Heart left ventricle (tissue), 13 donors: ENCODE measurements around the gene SEMA5B.

Experiments
- POLR2A ChIP-seq, 2 donors: fragments of 450-650 bp; IDR thresholded peaks; one replicate each; pipeline ENCODE4 v1.6.1; 2017; ENCODE audit warnings: antibody characterized with exemption in 2 of 2, mild to moderate bottlenecking in 2 of 2, moderate library complexity in 2 of 2
- TF ChIP-seq, protein P1 (sequence below), 12 donors: fragments of 200-600 bp; sonication (generic) in 4 of 12; IDR thresholded peaks; one replicate each; pipeline versions ENCODE4 v1.5.0 to v1.8.0; 2018 to 2022; ENCODE audit warnings: antibody characterized with exemption in 12 of 12, mild to moderate bottlenecking in 5 of 12
- donor health status: ischemic (EF 13 %, LVEDD 7.1; RV severe dilation, severe dysfunction).
- donor health status: DM: no; HTN: yes; CAD: no.
- donor health status: DM: no; HTN: no; CAD: no.
- donor health status: ischemic (EF 25% LVEDD 6.9; RV normal size, moderate dysfunction).
- donor health status: ischemic (EF 25% LVEDD 5.7; RV mildly dilated, moderate dysfunction).
- donor health status: ischemic (EF 35%, LVEDD 5.7; RV mildly dilated, moderate dysfunction).
- donor health status: nonischemic (EF 11% LVEDD 7.7; RV severe dilation, severe dysfunction).
- donor health status: DM: yes; HTN: yes; CAD: no.
- donor health status: PGD.
- donor health status: ischemic (EF 29% LVEDD 5.4; RV normal size, mild dysfunction).
- donor health status: nonischemic (EF 23%, LVEDD 6.1; RV moderate dilation, normal function).

GRCh38 chr3:123046262-123047061, 18.9 kb upstream of the SEMA5B start:
- TF ChIP-seq POLR2A (IDR thresholded peaks at IDR 0.05) = no peak
- TF ChIP-seq, protein P1, sequence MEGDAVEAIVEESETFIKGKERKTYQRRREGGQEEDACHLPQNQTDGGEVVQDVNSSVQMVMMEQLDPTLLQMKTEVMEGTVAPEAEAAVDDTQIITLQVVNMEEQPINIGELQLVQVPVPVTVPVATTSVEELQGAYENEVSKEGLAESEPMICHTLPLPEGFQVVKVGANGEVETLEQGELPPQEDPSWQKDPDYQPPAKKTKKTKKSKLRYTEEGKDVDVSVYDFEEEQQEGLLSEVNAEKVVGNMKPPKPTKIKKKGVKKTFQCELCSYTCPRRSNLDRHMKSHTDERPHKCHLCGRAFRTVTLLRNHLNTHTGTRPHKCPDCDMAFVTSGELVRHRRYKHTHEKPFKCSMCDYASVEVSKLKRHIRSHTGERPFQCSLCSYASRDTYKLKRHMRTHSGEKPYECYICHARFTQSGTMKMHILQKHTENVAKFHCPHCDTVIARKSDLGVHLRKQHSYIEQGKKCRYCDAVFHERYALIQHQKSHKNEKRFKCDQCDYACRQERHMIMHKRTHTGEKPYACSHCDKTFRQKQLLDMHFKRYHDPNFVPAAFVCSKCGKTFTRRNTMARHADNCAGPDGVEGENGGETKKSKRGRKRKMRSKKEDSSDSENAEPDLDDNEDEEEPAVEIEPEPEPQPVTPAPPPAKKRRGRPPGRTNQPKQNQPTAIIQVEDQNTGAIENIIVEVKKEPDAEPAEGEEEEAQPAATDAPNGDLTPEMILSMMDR (IDR thresholded peaks at IDR 0.05) = no peak
